ENCODE results near the gene CSF3R.

Gene CSF3R

DNA sequence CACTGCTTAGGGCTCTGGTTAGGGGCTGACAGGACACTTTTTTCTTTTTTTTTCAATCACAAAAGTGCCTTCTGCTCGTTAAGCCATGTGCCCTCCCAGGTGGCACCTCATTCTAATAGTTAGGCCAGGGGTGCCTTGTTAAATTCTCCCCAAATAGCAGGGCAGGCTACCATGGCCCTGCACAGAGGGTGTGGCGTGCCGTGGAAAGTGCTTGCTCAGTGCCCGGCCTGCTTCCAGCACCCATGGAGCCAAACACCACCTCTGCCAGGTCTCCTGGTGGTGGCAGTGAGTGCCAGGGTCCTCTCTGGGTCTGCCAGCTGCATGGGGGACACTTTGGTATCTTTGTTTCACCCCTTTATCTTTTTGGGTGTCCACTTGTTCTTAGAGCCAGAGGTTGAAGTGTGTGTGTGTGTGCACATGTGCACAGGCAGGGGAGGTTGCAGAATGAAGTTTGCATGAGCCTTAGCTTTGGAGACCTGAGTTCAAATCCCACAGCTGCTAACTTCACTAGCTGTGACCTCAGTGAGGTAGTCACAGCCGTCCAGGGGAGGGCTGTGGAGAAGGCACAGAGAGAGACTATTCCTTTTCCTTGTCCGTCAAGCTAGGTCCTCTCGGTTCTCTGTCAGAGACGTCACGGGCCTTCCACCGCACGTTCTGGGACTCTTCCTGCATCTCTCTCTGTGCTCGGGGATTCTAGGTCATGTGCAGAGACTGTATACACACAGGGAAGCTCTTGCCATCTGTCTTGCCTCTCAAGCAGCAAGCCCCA, 39.9 kb upstream of the CSF3R start:
- no peaks in the 10 kb centered on the region for H3K36me3 ChIP-seq (ENCODE audit: control insufficient read depth, insufficient read depth, low read length)
- 92 to 93% methylated on average over 10 to 12 of the region's 12 CpGs for WGBS, 2 experiments (ENCODE audit: insufficient coverage in 2 of 2)
- H3K4me1 ChIP-seq (ENCODE audit: control insufficient read depth, insufficient read depth, low read length, poor library complexity, severe bottlenecking) = no peaks in the 10 kb centered on the region
- H3K27ac ChIP-seq (ENCODE audit: low read depth, low read length, severe bottlenecking) = no peak overlapping the region
- H3K4me3 ChIP-seq (ENCODE audit: extremely low read depth, insufficient read depth, low read length, poor library complexity, severe bottlenecking) = no peak overlapping the region
- no peaks in the 10 kb centered on the region for H3K9me3 ChIP-seq (ENCODE audit: control insufficient read depth, low read length)

DNA sequence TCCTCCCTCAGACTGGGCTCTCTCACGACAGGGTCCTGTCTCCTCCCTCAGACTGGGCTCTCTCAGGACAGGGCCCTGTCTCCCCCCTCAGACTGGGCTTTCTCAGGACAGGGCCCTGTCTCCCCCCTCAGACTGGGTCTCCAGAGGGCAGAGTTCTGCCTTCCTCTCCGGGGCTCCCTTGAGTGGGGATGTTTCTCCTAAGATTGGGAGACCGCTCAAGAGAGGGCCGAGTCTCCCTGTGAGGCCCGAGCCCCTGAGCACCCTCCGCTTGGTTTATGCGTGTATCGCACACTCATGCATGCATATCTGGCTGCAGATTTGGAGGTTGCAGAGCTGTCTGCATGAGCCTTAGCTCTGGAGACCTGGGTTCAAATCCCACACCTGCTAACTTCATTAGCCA, 39.3 kb upstream of the CSF3R start:
- H3K4me3 ChIP-seq (ENCODE audit: extremely low read depth, insufficient read depth, low read length, poor library complexity, severe bottlenecking) = no peak overlapping the region
- H3K4me1 ChIP-seq (ENCODE audit: control insufficient read depth, insufficient read depth, low read length, poor library complexity, severe bottlenecking) = no peaks in the 10 kb centered on the region
- no peaks in the 10 kb centered on the region for H3K9me3 ChIP-seq (ENCODE audit: control insufficient read depth, low read length)
- 95 to 100% methylated on average over 7 to 8 of the region's 8 CpGs for WGBS, 2 experiments (ENCODE audit: insufficient coverage in 2 of 2)
- no peak overlapping the region for H3K27ac ChIP-seq (ENCODE audit: low read depth, low read length, severe bottlenecking)
- H3K36me3 ChIP-seq (ENCODE audit: control insufficient read depth, insufficient read depth, low read length) = no peaks in the 10 kb centered on the region

DNA sequence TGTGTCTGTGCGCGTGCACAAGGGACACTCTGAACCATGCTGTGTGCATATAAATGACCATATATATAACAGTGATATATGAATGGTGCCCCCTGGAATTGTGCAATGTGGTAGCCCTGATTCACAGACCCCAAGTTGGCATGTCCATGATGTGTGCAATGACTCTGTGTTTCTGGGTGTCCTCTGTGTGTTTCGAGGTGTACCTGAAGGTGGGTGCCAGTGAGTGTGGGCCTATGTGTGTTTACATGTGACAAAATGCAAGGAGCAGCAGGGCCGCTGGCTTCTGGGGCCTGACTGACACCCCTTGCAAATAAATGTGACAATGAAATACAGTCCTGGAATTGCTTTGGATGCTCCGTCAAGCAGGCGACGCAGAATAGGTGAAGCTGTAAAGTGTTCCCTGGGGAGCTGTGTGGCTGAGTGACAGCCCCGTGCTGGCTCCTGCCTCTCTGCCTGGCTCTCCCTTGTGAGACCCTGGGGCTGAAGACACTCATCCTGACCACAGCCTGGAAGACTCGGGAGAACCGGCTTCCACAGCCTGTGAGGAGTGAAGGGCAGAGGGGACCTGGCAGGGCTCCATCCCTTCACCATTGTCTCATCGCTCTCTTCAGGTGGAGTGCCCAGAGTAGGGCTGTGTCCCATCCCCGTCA, 38.2 kb upstream of the CSF3R start:
- 75 to 78% methylated on average over 7 of the region's 12 CpGs for WGBS, 2 experiments (ENCODE audit: insufficient coverage in 2 of 2)
- Histone ChIP-seq H3K4me1 (ENCODE audit: control insufficient read depth, insufficient read depth, low read length, poor library complexity, severe bottlenecking) (no peaks in the 10 kb centered on the region), H3K36me3 (ENCODE audit: control insufficient read depth, insufficient read depth, low read length) (no peaks in the 10 kb centered on the region), H3K9me3 (ENCODE audit: control insufficient read depth, low read length) (no peaks in the 10 kb centered on the region), H3K4me3 (ENCODE audit: extremely low read depth, insufficient read depth, low read length, poor library complexity, severe bottlenecking) (no peak overlapping the region), H3K27ac (ENCODE audit: low read depth, low read length, severe bottlenecking) (no peak overlapping the region)

DNA sequence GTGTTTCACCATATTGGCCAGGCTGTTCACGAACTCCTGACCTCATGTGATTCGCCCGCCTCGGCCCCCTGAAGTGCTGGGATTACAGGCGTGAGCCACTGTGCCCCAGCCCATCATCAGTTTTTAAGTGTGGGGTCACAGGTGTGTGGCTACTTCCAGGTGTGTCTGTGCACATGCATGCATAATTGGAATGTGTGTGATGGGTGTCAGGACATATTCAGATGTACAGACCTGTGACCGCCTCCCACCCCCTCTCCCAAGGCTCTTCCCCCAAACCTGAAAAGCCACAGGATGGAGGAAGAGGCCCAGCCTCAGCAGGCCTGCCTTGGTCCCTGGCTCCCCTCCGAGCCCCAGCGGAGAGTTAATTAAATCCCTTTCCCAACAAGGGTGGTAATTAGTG, 37.3 kb upstream of the CSF3R start:
- H3K4me1 ChIP-seq (ENCODE audit: control insufficient read depth, insufficient read depth, low read length, poor library complexity, severe bottlenecking) = no peaks in the 10 kb centered on the region
- H3K27ac ChIP-seq (ENCODE audit: low read depth, low read length, severe bottlenecking) = no peak overlapping the region
- 80 to 84% methylated on average over 5 to 6 of the region's 8 CpGs for WGBS, 2 experiments (ENCODE audit: insufficient coverage in 2 of 2)
- H3K9me3 ChIP-seq (ENCODE audit: control insufficient read depth, low read length) = no peaks in the 10 kb centered on the region
- no peaks in the 10 kb centered on the region for H3K36me3 ChIP-seq (ENCODE audit: control insufficient read depth, insufficient read depth, low read length)
- no peak overlapping the region for H3K4me3 ChIP-seq (ENCODE audit: extremely low read depth, insufficient read depth, low read length, poor library complexity, severe bottlenecking)

DNA sequence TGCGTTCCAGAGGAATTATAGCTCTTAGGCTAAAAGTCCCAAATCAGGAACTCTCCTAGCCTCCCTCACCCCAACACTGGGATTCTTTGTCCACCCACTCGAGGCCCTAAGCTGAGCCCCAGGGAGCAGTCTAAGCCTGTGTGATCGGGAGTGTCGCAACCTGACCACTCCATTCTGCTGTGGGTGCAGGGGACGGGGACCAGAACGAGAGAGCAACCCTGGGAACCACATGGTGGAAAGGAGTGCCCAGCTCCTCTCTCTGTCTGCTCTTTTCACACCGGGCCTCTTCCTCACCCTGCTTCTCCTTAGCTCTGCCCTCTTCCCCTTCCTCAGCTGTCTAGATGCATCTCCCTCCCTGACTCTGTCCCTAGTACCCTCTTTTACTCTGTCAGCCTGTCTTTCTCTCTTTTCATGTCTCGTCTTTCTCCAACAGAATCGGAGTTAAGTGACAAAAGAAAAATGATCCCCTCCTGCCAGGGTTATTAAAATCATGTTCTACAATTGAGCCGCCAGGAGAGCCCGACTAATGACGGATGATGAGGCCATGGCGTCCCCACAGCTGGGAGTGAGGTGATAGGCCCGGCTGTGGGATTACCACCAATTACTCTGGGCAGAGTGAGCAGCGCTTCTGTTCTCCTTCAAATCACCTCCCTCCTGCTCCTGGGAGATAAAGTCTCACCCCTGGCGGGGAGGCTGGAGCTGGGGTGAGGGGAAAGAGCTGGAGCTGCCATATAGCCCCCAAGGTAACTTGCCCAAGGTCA, 34.5 kb upstream of the CSF3R start:
- H3K4me3 ChIP-seq (ENCODE audit: extremely low read depth, insufficient read depth, low read length, poor library complexity, severe bottlenecking) = no peak overlapping the region
- H3K27ac ChIP-seq (ENCODE audit: low read depth, low read length, severe bottlenecking) = no peak overlapping the region
- 84 to 85% methylated on average over 12 to 13 of the region's 16 CpGs for WGBS, 2 experiments (ENCODE audit: insufficient coverage in 2 of 2)

DNA sequence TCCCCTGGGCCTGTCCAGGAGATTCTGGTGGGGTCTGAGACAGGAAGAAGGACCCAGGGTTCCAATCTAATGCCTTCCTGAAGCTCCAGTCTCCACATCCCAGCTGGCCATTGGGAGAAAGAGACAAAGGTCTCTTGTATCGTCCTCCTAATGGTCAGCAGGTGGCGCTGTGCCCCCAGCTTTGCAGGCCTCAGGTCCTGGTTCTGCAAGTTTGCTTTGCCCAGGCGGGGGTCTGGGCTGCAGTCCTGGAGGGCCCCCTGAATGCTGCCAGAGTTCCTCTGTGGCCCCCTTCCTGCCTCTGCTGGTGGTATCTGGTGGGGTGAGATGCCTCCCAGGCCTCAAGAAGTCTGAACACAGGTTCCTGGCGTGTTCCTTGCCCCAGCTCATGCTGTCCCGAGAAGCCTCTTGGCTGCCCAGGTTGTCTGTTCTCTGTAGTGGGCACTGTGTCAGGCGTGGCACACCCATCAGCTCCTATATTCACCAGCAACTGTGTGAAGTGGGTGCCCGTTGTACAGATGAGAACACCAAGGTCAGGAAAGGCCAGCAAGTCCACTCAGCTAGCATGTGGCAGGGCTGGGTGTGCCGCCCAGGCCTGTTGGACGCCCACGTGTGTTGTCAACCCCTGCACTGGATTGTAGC, 33.8 kb upstream of the CSF3R start:
- Histone ChIP-seq H3K4me3 (ENCODE audit: extremely low read depth, insufficient read depth, low read length, poor library complexity, severe bottlenecking) (no peak overlapping the region), H3K9me3 (ENCODE audit: control insufficient read depth, low read length) (no peaks in the 10 kb centered on the region), H3K36me3 (ENCODE audit: control insufficient read depth, insufficient read depth, low read length) (no peaks in the 10 kb centered on the region), H3K27ac (ENCODE audit: low read depth, low read length, severe bottlenecking) (no peak overlapping the region), H3K4me1 (ENCODE audit: control insufficient read depth, insufficient read depth, low read length, poor library complexity, severe bottlenecking) (no peaks in the 10 kb centered on the region)
- 62 to 65% methylated on average over 8 to 10 of the region's 10 CpGs for WGBS, 2 experiments (ENCODE audit: insufficient coverage in 2 of 2)

More for the DNA sequence above, 34.5 kb upstream of the CSF3R start:
- Histone ChIP-seq H3K4me1 (ENCODE audit: control insufficient read depth, insufficient read depth, low read length, poor library complexity, severe bottlenecking) (no peaks in the 10 kb centered on the region), H3K36me3 (ENCODE audit: control insufficient read depth, insufficient read depth, low read length) (no peaks in the 10 kb centered on the region), H3K9me3 (ENCODE audit: control insufficient read depth, low read length) (no peaks in the 10 kb centered on the region)

DNA sequence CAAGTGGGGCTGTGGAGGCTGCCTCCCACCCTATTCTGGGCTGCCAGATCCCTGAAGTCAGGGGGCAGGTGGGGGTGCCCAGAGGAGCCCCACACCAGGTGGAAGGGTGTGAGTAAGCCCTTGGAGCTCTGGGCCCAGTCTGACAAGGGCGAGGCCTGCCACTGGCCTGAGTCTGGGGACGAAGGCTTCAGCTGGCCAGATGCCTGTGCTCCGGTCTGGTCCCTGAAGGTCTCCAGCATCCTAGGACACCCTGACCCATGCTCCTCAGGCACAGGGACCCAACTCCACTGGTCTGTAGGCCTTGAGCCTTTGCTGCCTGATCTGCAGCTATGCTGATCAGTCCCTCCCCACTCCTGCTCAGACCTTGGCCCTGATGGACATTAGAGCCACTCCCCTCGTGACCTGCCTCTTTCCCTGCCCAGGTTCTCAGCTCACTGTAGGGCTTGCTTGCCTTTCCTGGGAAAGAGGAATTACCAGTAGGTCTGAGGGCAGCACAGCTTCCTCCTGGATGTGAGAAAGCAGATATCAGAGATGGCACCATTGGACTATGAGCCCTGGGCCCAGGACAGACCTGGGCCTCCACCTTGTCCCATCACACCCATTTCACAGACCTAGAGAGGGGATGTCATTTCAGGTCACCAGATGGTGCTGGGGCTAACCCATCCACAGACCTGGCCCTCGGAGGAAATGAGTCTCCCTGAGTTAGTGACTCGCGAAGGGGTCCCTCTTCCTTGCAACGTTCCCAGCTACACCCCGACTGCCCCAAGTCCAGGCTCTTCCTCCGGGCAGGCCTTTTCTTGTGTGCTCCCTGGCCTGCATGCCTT, 32.8 kb upstream of the CSF3R start:
- Histone ChIP-seq H3K36me3 (ENCODE audit: control insufficient read depth, insufficient read depth, low read length) (no peaks in the 10 kb centered on the region), H3K27ac (ENCODE audit: low read depth, low read length, severe bottlenecking) (no peak overlapping the region), H3K4me3 (ENCODE audit: extremely low read depth, insufficient read depth, low read length, poor library complexity, severe bottlenecking) (no peak overlapping the region), H3K9me3 (ENCODE audit: control insufficient read depth, low read length) (no peaks in the 10 kb centered on the region), H3K4me1 (ENCODE audit: control insufficient read depth, insufficient read depth, low read length, poor library complexity, severe bottlenecking) (no peaks in the 10 kb centered on the region)
- 86 to 97% methylated on average over 6 to 10 of the region's 10 CpGs for WGBS, 2 experiments (ENCODE audit: insufficient coverage in 2 of 2)

DNA sequence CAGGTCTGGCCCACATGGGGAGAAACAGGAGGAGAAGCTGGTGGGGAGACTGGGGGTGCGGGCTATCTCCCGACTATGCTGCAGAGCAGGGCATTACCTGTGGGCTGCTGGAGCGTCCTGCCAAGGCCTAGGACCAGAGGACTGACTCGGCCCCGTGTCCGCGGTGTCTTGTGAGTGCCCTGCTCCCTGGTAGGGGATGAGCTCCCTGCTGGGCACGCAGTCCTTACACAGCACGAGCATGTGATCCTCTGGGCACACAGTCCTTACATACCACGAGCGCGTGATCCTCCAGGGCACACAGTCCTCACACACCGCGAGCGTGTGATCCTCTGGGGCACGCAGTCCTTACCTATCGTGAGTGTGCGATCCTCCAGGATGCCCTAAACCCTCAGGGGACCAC, 31.8 kb upstream of the CSF3R start:
- Histone ChIP-seq H3K4me1 (ENCODE audit: control insufficient read depth, insufficient read depth, low read length, poor library complexity, severe bottlenecking) (no peaks in the 10 kb centered on the region), H3K9me3 (ENCODE audit: control insufficient read depth, low read length) (no peaks in the 10 kb centered on the region), H3K36me3 (ENCODE audit: control insufficient read depth, insufficient read depth, low read length) (no peaks in the 10 kb centered on the region), H3K4me3 (ENCODE audit: extremely low read depth, insufficient read depth, low read length, poor library complexity, severe bottlenecking) (no peak overlapping the region), H3K27ac (ENCODE audit: low read depth, low read length, severe bottlenecking) (no peak overlapping the region)
- WGBS, 2 experiments (ENCODE audit: insufficient coverage in 2 of 2) = 86 to 93% methylated on average over 16 to 18 of the region's 18 CpGs

DNA sequence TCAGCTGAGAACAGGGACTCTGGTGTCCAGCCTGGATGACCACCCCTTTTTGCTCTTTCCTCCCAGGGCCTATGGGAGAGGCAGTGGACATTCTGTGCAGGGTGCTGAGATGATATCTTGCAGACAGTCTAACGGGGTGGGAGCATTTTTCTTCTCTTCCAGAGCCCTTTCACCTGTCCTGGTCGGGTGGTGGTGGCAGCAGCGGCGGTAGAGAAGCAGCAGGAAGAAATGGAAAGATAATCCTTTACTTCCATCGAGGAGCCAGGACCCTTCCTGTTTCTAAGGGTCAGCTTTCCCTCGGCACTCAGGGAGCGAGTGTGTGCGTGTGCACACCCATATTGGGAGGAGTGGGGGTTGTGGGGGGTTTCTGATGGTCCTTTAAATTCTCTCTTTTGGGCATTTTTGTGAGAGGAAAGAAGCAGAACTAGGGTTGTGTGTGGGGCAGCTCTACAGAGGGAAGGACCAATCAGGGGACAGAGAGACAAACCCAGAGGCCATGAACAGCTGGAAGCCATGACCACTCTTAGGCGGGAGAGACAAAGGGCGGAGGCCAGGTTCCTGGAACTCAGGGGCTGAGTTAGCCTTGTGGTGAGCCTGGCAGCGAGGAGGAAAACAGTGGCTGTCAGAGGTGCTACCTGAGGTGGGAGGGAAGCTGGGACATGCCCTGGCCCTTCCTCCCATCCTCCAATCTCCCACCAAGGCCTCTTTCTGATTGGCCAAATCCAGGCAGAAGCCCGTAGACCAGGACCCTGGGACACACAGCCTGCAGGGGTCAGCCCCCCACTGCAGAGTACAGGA, 31.2 kb upstream of the CSF3R start:
- 83 to 89% methylated on average over 8 to 10 of the region's 12 CpGs for WGBS, 2 experiments (ENCODE audit: insufficient coverage in 2 of 2)
- no peaks in the 10 kb centered on the region for H3K4me1 ChIP-seq (ENCODE audit: control insufficient read depth, insufficient read depth, low read length, poor library complexity, severe bottlenecking)
- H3K9me3 ChIP-seq (ENCODE audit: control insufficient read depth, low read length) = no peaks in the 10 kb centered on the region
- H3K4me3 ChIP-seq (ENCODE audit: extremely low read depth, insufficient read depth, low read length, poor library complexity, severe bottlenecking) = no peak overlapping the region
- no peaks in the 10 kb centered on the region for H3K36me3 ChIP-seq (ENCODE audit: control insufficient read depth, insufficient read depth, low read length)
- no peak overlapping the region for H3K27ac ChIP-seq (ENCODE audit: low read depth, low read length, severe bottlenecking)

All from mesodermal cell (in vitro differentiated cells).